PC-9 (cell line): ENCODE data around the gene CDC37. TPM values are rescaled to one million over a fixed set of nuclear protein-coding genes. Genes with fewer than 3 reads are reported as not detected.

Experiments used
- BruUV-seq: library from RNA; stranded (reverse); fragments of 400-500 nt; replicated peaks from 2 replicates; lab custom pipeline; 2021; lab: Mats Ljungman, UMichigan
- CTCF ChIA-PET: fragments of 300-600 bp; sonication (Branson Sonifier 250); formaldehyde crosslinking; loops from one replicate; lab custom pipeline; 2022; ENCODE audit warnings: antibody characterized with exemption; lab: Charles Lee
- POLR2A ChIA-PET: fragments of 300-600 bp; sonication (Branson Sonifier 250); formaldehyde crosslinking; loops from one replicate; lab custom pipeline; 2022; ENCODE audit warnings: antibody characterized with exemption; ENCODE audit not compliant: unreplicated experiment; lab: Charles Lee
- DNase-seq, 2 experiments: peaks; one replicate each; pipeline versions ENCODE4 v3.0.0 to v3.0.0-alpha.2; 2015 to 2022; ENCODE audit warnings: mixed read lengths in 1 of 2
- H2AFZ ChIP-seq: fragments of 200-600 bp; sonication (generic); 2 replicates; pipeline ENCODE4 v1.8.1; 2017; ENCODE audit warnings: antibody characterized with exemption
- H3F3A ChIP-seq: fragments of 200-600 bp; sonication (generic); 2 replicates; pipeline ENCODE4 v1.8.1; 2017; ENCODE audit warnings: antibody characterized with exemption, mild to moderate bottlenecking, low read depth; ENCODE audit not compliant: insufficient read depth
- H3K27ac ChIP-seq: fragments of 200-600 bp; sonication (generic); 2 replicates; pipeline ENCODE4 v1.6.1; 2016; ENCODE audit warnings: mixed run types
- H3K27me3 ChIP-seq: fragments of 200-600 bp; sonication (generic); 2 replicates; pipeline ENCODE4 v1.6.1; 2016; ENCODE audit warnings: low read depth, mixed run types; ENCODE audit not compliant: insufficient read depth
- H3K36me3 ChIP-seq: fragments of 200-600 bp; sonication (generic); 2 replicates; pipeline ENCODE4 v1.6.1; 2016; ENCODE audit warnings: low read depth, mixed run types
- H3K4me1 ChIP-seq: fragments of 200-600 bp; sonication (generic); replicated peaks from 2 replicates; pipeline ENCODE4 v1.6.1; 2016; ENCODE audit warnings: mixed run types; ENCODE audit not compliant: insufficient read depth
- H3K4me2 ChIP-seq: fragments of 200-600 bp; sonication (generic); 2 replicates; pipeline ENCODE4 v1.6.1; 2017; ENCODE audit warnings: mixed run types
- H3K4me3 ChIP-seq: fragments of 200-600 bp; sonication (generic); 2 replicates; pipeline ENCODE4 v1.6.1; 2016; ENCODE audit warnings: mixed run types
- H3K79me2 ChIP-seq: fragments of 200-600 bp; sonication (generic); 2 replicates; pipeline ENCODE4 v1.6.1; 2017; ENCODE audit warnings: low read depth, mixed run types
- H3K9me2 ChIP-seq: fragments of 200-600 bp; sonication (generic); 2 replicates; pipeline ENCODE4 v1.8.1; 2017; ENCODE audit warnings: mild to moderate bottlenecking; ENCODE audit not compliant: insufficient read depth
- H3K9me3 ChIP-seq: fragments of 200-600 bp; sonication (generic); 2 replicates; pipeline ENCODE4 v1.8.1; 2016; ENCODE audit warnings: low read depth; ENCODE audit not compliant: insufficient read depth
- H4K20me1 ChIP-seq: fragments of 200-600 bp; sonication (generic); 2 replicates; pipeline ENCODE4 v1.8.1; 2017; ENCODE audit not compliant: insufficient read depth
- CTCF ChIP-seq: fragments of 200-600 bp; sonication (generic); conservative IDR thresholded peaks from 2 replicates; pipeline ENCODE4 v1.6.1; 2017; ENCODE audit warnings: mixed run types, antibody characterized with exemption, mild to moderate bottlenecking, moderate library complexity
- EZH2 ChIP-seq: fragments of 200-600 bp; sonication (generic); IDR thresholded peaks from 2 replicates; pipeline ENCODE4 v1.8.0; 2017; ENCODE audit warnings: antibody characterized with exemption, low read depth
- intact Hi-C: fragments of 100-400 bp; cut with micrococcal nuclease; formaldehyde crosslinking; loops from one replicate; pipeline ENCODE4 v1.10.0; 2022; ENCODE audit not compliant: unreplicated experiment
- microRNA-seq: library from miRNA; unstranded; fragments of <30 nt; microRNA quantifications from one replicate; pipeline ENCODE4 v1.2.0, GENCODE V29; 2021; ENCODE audit warnings: borderline number of aligned reads, borderline replicate concordance
- total RNA-seq: library from RNA; stranded (reverse); gene quantifications from 2 replicates; pipeline ENCODE4 v1.2.3, GENCODE V29; 2021

Gene CDC37
- total RNA-seq, 1 experiment from 2014 or later: 191 TPM

- no peak overlapping the region for H2AFZ ChIP-seq
- no peaks in the 10 kb centered on the region for H3K9me3 ChIP-seq
- H3K27ac ChIP-seq: no peak overlapping the region
- no peak overlapping the region for H3K4me3 ChIP-seq
- no TSS peak for BruUV-seq
- ChIA-PET CTCF (no interaction called here), POLR2A (interaction anchor here (0.6 kb wide), 1 partner anchor 231 kb away, joined by 6 read pairs; no protein-coding TSS in a partner anchor)
- no peaks in the 10 kb centered on the region for H4K20me1 ChIP-seq
- peaks cover 8% of the 10 kb centered on the region; the same call in 1 of the 2 replicates for H3F3A ChIP-seq
- no peaks in the 10 kb centered on the region for H3K27me3 ChIP-seq
- no peak for DNase-seq
- no peaks in the 10 kb centered on the region for H3K36me3 ChIP-seq
- no peaks in the 10 kb centered on the region for H3K9me2 ChIP-seq
- H3K4me1 ChIP-seq: no peaks in the 10 kb centered on the region
- TF ChIP-seq CTCF (no peak), EZH2 (no peak)
- H3K79me2 ChIP-seq: no peaks in the 10 kb centered on the region
- H3K4me2 ChIP-seq: no peak overlapping the region
- intact Hi-C loops: no loop called here
Observed at GRCh38 chr19:10344780-10345179, 58.6 kb downstream of the CDC37 start.

GRCh38 chr19:10343495-10343894 lies 59.8 kb downstream of the CDC37 start:
- ChIA-PET POLR2A (interaction anchor here (0.6 kb wide), 1 partner anchor 226 kb away, joined by 6 read pairs; no protein-coding TSS in a partner anchor), CTCF (interaction anchor here (0.6 kb wide), 1 partner anchor 43 kb away, joined by 3 read pairs; no protein-coding TSS in a partner anchor)
- Histone ChIP-seq H3K27me3 (no peaks in the 10 kb centered on the region), H3F3A (peaks cover 6% of the 10 kb centered on the region; the same call in 1 of the 2 replicates), H3K4me3 (no peak overlapping the region), H3K36me3 (no peaks in the 10 kb centered on the region), H4K20me1 (no peaks in the 10 kb centered on the region), H3K27ac (no peak overlapping the region), H3K9me2 (no peaks in the 10 kb centered on the region), H3K4me2 (no peak overlapping the region), H3K79me2 (no peaks in the 10 kb centered on the region), H2AFZ (no peak overlapping the region), H3K4me1 (no peaks in the 10 kb centered on the region), H3K9me3 (no peaks in the 10 kb centered on the region)
- TF ChIP-seq EZH2 (no peak), CTCF (no peak)
- intact Hi-C loops: no loop called here
- BruUV-seq: no TSS peak
- DNase-seq: no peak

Small RNA genes lying within 50 kb of the gene (microRNA-seq; reads per million reads assigned to microRNA genes)
- not detected for gene MIR1181

Other genes with a start within 250 kb of the CDC37 start
- 111 and 117 TPM in 2 replicates for gene DNMT1, start 208.6 kb downstream of the CDC37 start, total RNA-seq
- 6.9 and 7.3 TPM in 2 replicates for gene S1PR2, start 172.2 kb downstream of the CDC37 start, total RNA-seq
- 96.4 and 98.2 TPM in 2 replicates for gene MRPL4, start 151.3 kb downstream of the CDC37 start, total RNA-seq
- gene ICAM1, start 132.4 kb downstream of the CDC37 start, total RNA-seq: 23.8 and 32.9 TPM in 2 replicates
- 0.52 and 0.68 TPM in 2 replicates for gene ICAM4, start 116.6 kb downstream of the CDC37 start, total RNA-seq
- gene ICAM5, start 113.6 kb downstream of the CDC37 start, total RNA-seq: 19.2 and 24.0 TPM in 2 replicates
- 7.5 and 10.2 TPM in 2 replicates for gene ZGLP1, start 93.7 kb downstream of the CDC37 start, total RNA-seq
- gene FDX2, start 87.5 kb downstream of the CDC37 start, total RNA-seq: 23.1 and 29.2 TPM in 2 replicates
- gene RAVER1, start 70.0 kb downstream of the CDC37 start, total RNA-seq: 52.9 and 83.9 TPM in 2 replicates
- gene ICAM3, start 63.9 kb downstream of the CDC37 start, total RNA-seq: 14.0 and 22.7 TPM in 2 replicates
- 94.7 and 102 TPM in 2 replicates for gene TYK2, start 23.0 kb downstream of the CDC37 start, total RNA-seq
- 8.9 and 10.4 TPM in 2 replicates for gene PDE4A, start 17.0 kb upstream of the CDC37 start, total RNA-seq
- 154 and 170 TPM in 2 replicates for gene KEAP1, start 99.8 kb upstream of the CDC37 start, total RNA-seq
- 7.9 and 9.5 TPM in 2 replicates for gene S1PR5, start 113.9 kb upstream of the CDC37 start, total RNA-seq
- 33.1 and 40.2 TPM in 2 replicates for gene ATG4D, start 140.4 kb upstream of the CDC37 start, total RNA-seq
- gene KRI1, start 162.5 kb upstream of the CDC37 start, total RNA-seq: 24.5 and 27.0 TPM in 2 replicates
- 8.3 and 10.1 TPM in 2 replicates for gene CDKN2D, start 165.4 kb upstream of the CDC37 start, total RNA-seq
- 94.5 and 126 TPM in 2 replicates for gene AP1M2, start 183.8 kb upstream of the CDC37 start, total RNA-seq
- gene SLC44A2, start 222.0 kb upstream of the CDC37 start, total RNA-seq: 205 and 239 TPM in 2 replicates